ENCODE data around the gene ADCY4.

GRCh38 chr14:24369907-24370687 lies 35.2 kb upstream of the ADCY4 start:
- no peak for TF ChIP-seq CTCF (IDR thresholded peaks at IDR 0.05; ENCODE audit: insufficient read depth, low read length)
- TF ChIP-seq POLR2AphosphoS5 (IDR thresholded peaks at IDR 0.05; ENCODE audit: low read depth): no peak
- TF ChIP-seq REST (IDR thresholded peaks at IDR 0.05; ENCODE audit: insufficient replicate concordance, low read depth): no peak
- no peak for TF ChIP-seq GABPA (IDR thresholded peaks at IDR 0.05; ENCODE audit: low read depth)

Measured in HL-60 (cell line).